NCI-H2107 treated with DMSO at 0.1 percent for 48 hours (cell line): ENCODE measurements around the gene CPAMD8.
"Not testable (repeated sequence)": the region's sequence is repeated elsewhere in the genome, so short reads cannot be mapped to it uniquely, and the experiment has no call there.

Experiments
- DNase-seq: peaks from one replicate; lab custom pipeline; 2025; ENCODE audit not compliant: unreplicated experiment; lab: John Stamatoyannopoulos, UW

CPAMD8 gene

GRCh38 chr19:16878181-16878965 is 148.2 kb downstream of the CPAMD8 start:
- no peak for DNase-seq

GRCh38 chr19:16877581-16877980 is 149.0 kb downstream of the CPAMD8 start:
- no peak for DNase-seq

- DNase-seq: no peak
Observed at GRCh38 chr19:16876904-16877361, 149.7 kb downstream of the CPAMD8 start.

- no peak for DNase-seq
Observed at GRCh38 chr19:16875584-16876555, 150.7 kb downstream of the CPAMD8 start.

- DNase-seq: not testable (repeated sequence)
Observed at GRCh38 chr19:16874978-16875299, 151.7 kb downstream of the CPAMD8 start.

- no peak for DNase-seq
Observed at GRCh38 chr19:16874250-16874977, 152.2 kb downstream of the CPAMD8 start.

- DNase-seq: no peak
Observed at GRCh38 chr19:16873594-16873993, 153.0 kb downstream of the CPAMD8 start.

GRCh38 chr19:16872728-16873127 is 153.9 kb downstream of the CPAMD8 start:
- no peak for DNase-seq

- no peak for DNase-seq
Observed at GRCh38 chr19:16871871-16872270, 154.7 kb downstream of the CPAMD8 start.

GRCh38 chr19:16869331-16869972 is 157.2 kb downstream of the CPAMD8 start:
- no peak for DNase-seq

GRCh38 chr19:16868423-16869130 is 158.0 kb downstream of the CPAMD8 start:
- no peak for DNase-seq

- DNase-seq: no peak
Observed at GRCh38 chr19:16867211-16867610, 159.4 kb downstream of the CPAMD8 start.

GRCh38 chr19:16862826-16863415 is 163.7 kb downstream of the CPAMD8 start:
- no peak for DNase-seq

GRCh38 chr19:16861834-16862233 is 164.8 kb downstream of the CPAMD8 start:
- DNase-seq: no peak

- no peak for DNase-seq
Observed at GRCh38 chr19:16861011-16861410, 165.6 kb downstream of the CPAMD8 start.

- no peak for DNase-seq
Observed at GRCh38 chr19:16860118-16860517, 166.5 kb downstream of the CPAMD8 start.

- DNase-seq: no peak
Observed at GRCh38 chr19:16859626-16860025, 167.0 kb downstream of the CPAMD8 start.

GRCh38 chr19:16856091-16856490 is 170.5 kb downstream of the CPAMD8 start:
- DNase-seq: no peak

GRCh38 chr19:16853066-16853465 is 173.5 kb downstream of the CPAMD8 start:
- no peak for DNase-seq
